Measurements from ENCODE around the gene CDKL1. TPM values are rescaled to one million over a fixed set of nuclear protein-coding genes. Genes with fewer than 3 reads are reported as not detected.

CDKL1 gene
- total and polyA plus RNA-seq, 2 of the 13 experiments (the other 11 are each of a cell fraction or from before 2014, with no cell fraction given) = 4.4 to 5.1 TPM

GRCh38 chr14:50301914-50302313, 94.8 kb downstream of the CDKL1 start:
- Histone ChIP-seq H3K36me3 (replicated peaks in 1 of 2; ENCODE audit: control insufficient read depth in 1 of 2, insufficient read depth in 2 of 2, low read length in 2 of 2) (0 out of 5 replicates have a peak, but pooled peaks cover 0 to 2% of the 10 kb centered on the region in 2 experiments), H3K4me1 (ENCODE audit: insufficient read depth, low read length) (peaks cover 13% of the 10 kb centered on the region), H3K9ac (ENCODE audit: insufficient read depth, low read depth, low read length) (no peak overlapping the region), H3K4me3 (replicated peaks in 1 of 3; ENCODE audit: insufficient read depth in 1 of 3, low read depth in 2 of 3, low read length in 3 of 3) (no peak overlapping the region), H3K27ac (ENCODE audit: extremely low read length, insufficient read depth, low read length) (no peak overlapping the region), H4K20me1 (ENCODE audit: insufficient read depth, low read length) (no peaks in the 10 kb centered on the region), H3K27me3 (ENCODE audit: control insufficient read depth in 1 of 2, insufficient read depth in 2 of 2, low read length in 2 of 2) (no peaks in the 10 kb centered on the region), H3K4me2 (ENCODE audit: low read depth, low read length) (no peak overlapping the region), H3K9me3 (ENCODE audit: low read length) (no peaks in the 10 kb centered on the region), H3K79me2 (ENCODE audit: insufficient read depth, low read length) (no peaks in the 10 kb centered on the region), H2AFZ (ENCODE audit: low read length) (no peak overlapping the region)
- no TSS peak for BruUV-seq (replicated peaks)
- intact Hi-C loops (cut with micrococcal nuclease; ENCODE audit: unreplicated experiment) = no loop called here
- in situ Hi-C loops (cut with HindIII; ENCODE audit: extremely low pct_ligation_motif_present, low pct_unique_long_range_greater_than_20kb) = no loop called here
- FAIRE-seq (no peak), ATAC-seq (no peak), DNase-seq (ENCODE audit: low spot score) (no peak)
- ChIA-PET CTCF (ENCODE audit: low intra/inter-chr PET ratio, low total read pairs) (no interaction called here), POLR2A (no interaction called here)
- TF ChIP-seq JARID2 (CRISPR knock-in tag; IDR thresholded peaks at IDR 0.05; ENCODE audit: insufficient replicate concordance) = no peak
- no peak for TF ChIP-seq ZNF614 (CRISPR knock-in tag; IDR thresholded peaks at IDR 0.05; ENCODE audit: borderline replicate concordance)
- TF ChIP-seq RFXANK (CRISPR knock-in tag; IDR thresholded peaks at IDR 0.05) = no peak
- no peak for TF ChIP-seq NR2F2 (IDR thresholded peaks at IDR 0.05; ENCODE audit: borderline replicate concordance, low read depth)
- no peak for TF ChIP-seq HNRNPLL (IDR thresholded peaks at IDR 0.05; ENCODE audit: low read depth, low read length, poor library complexity, severe bottlenecking)
- no peak for TF ChIP-seq ZNF256 (CRISPR knock-in tag; conservative IDR thresholded peaks at IDR 0.05)
- TF ChIP-seq ZBTB43 (CRISPR knock-in tag; conservative IDR thresholded peaks at IDR 0.05) = no peak
- TF ChIP-seq ZBTB21 (CRISPR knock-in tag; IDR thresholded peaks at IDR 0.05) = no peak
- TF ChIP-seq JDP2 (CRISPR knock-in tag; IDR thresholded peaks at IDR 0.05; ENCODE audit: borderline replicate concordance) = no peak
- TF ChIP-seq ZNF572 (CRISPR knock-in tag; IDR thresholded peaks at IDR 0.05) = no peak
- no peak for TF ChIP-seq RORA (CRISPR knock-in tag; IDR thresholded peaks at IDR 0.05)
- TF ChIP-seq ZBTB40 (IDR thresholded peaks at IDR 0.05) = no peak
- TF ChIP-seq ZBTB40 (CRISPR knock-in tag; IDR thresholded peaks at IDR 0.05) = no peak
- TF ChIP-seq CSRNP2 (CRISPR knock-in tag; conservative IDR thresholded peaks at IDR 0.05; ENCODE audit: low read depth) = no peak
- TF ChIP-seq RXRB (CRISPR knock-in tag; IDR thresholded peaks at IDR 0.05; ENCODE audit: borderline replicate concordance) = no peak
